GM19023 (cell line): Measurements from ENCODE around the gene SEPSECS.

Source experiments
- ATAC-seq: cut with Tn5 transposase; IDR thresholded peaks from one replicate; pipeline ENCODE4 v1.9.1; 2021; ENCODE audit warnings: mild to moderate bottlenecking, moderate library complexity; ENCODE audit not compliant: unreplicated experiment

Gene SEPSECS

GRCh38 chr4:25159837-25160713 lies at the start of gene SEPSECS:
SEPSECS (minus strand) TSS chr4:25160449; CDS start chr4:25160369, 80 bp downstream.
- ATAC-seq: peak; percentile 80

GRCh38 chr4:25209702-25210101 lies 49.5 kb upstream of the SEPSECS start:
- ATAC-seq: no peak

GRCh38 chr4:25207997-25208396 lies 47.7 kb upstream of the SEPSECS start:
- no peak for ATAC-seq

GRCh38 chr4:25198713-25199112 lies 38.5 kb upstream of the SEPSECS start:
- no peak for ATAC-seq

- ATAC-seq: no peak
Measured at GRCh38 chr4:25190407-25190806, 30.2 kb upstream of the SEPSECS start.

- no peak for ATAC-seq
Measured at GRCh38 chr4:25184056-25184455, 23.8 kb upstream of the SEPSECS start.

- no peak for ATAC-seq
Measured at GRCh38 chr4:25182937-25183336, 22.7 kb upstream of the SEPSECS start.

- peak; percentile 92 for ATAC-seq
Measured at GRCh38 chr4:25180524-25181131, 20.4 kb upstream of the SEPSECS start.

- ATAC-seq: no peak
Measured at GRCh38 chr4:25178838-25179261, 18.6 kb upstream of the SEPSECS start.

GRCh38 chr4:25177147-25177546 lies 16.9 kb upstream of the SEPSECS start:
- ATAC-seq: no peak

- ATAC-seq: no peak
Measured at GRCh38 chr4:25174674-25175073, 14.4 kb upstream of the SEPSECS start.

- ATAC-seq: peak; percentile 79
Measured at GRCh38 chr4:25172961-25173915, 13.0 kb upstream of the SEPSECS start.

GRCh38 chr4:25171201-25171865 lies 11.1 kb upstream of the SEPSECS start:
- no peak for ATAC-seq

GRCh38 chr4:25169446-25169845 lies 9.2 kb upstream of the SEPSECS start:
- no peak for ATAC-seq

- ATAC-seq: no peak
Measured at GRCh38 chr4:25165916-25166315, 5.7 kb upstream of the SEPSECS start.

- no peak for ATAC-seq
Measured at GRCh38 chr4:25163196-25163595, 2.9 kb upstream of the SEPSECS start.

GRCh38 chr4:25162566-25162965 lies 2.3 kb upstream of the SEPSECS start:
- ATAC-seq: no peak

- no peak for ATAC-seq
Measured at GRCh38 chr4:25161593-25161950, 1.3 kb upstream of the SEPSECS start.

- ATAC-seq: peak; percentile 40
Measured at GRCh38 chr4:25160714-25161592, 704 bp upstream of the SEPSECS start.

GRCh38 chr4:25158817-25159216 lies 1.4 kb downstream of the SEPSECS start:
- ATAC-seq: no peak
